DMS53 treated with DMSO at 0.1 percent for 48 hours (cell line): ENCODE measurements around the gene MT1F.
A peak's percentile ranks its signal among the peaks of the same experiment; 100 is the strongest.
"Not testable (repeated sequence)": the region's sequence is repeated elsewhere in the genome, so short reads cannot be mapped to it uniquely, and the experiment has no call there.

Experiments used
- DNase-seq: peaks from one replicate; lab custom pipeline; 2025; ENCODE audit not compliant: unreplicated experiment; lab: John Stamatoyannopoulos, UW

Gene MT1F

GRCh38 chr16:56670620-56670934, 12.8 kb downstream of the MT1F start:
- no peak for DNase-seq

- not testable (repeated sequence) for DNase-seq
Measured at GRCh38 chr16:56671691-56672090, 13.9 kb downstream of the MT1F start.

- not testable (repeated sequence) for DNase-seq
Measured at GRCh38 chr16:56672171-56672570, 14.4 kb downstream of the MT1F start.

GRCh38 chr16:56672761-56673536, 15.2 kb downstream of the MT1F start:
- DNase-seq, result no peak

- DNase-seq, result no peak
Measured at GRCh38 chr16:56673921-56674320, 16.2 kb downstream of the MT1F start.

- DNase-seq, result not testable (repeated sequence)
Measured at GRCh38 chr16:56674570-56674969, 16.8 kb downstream of the MT1F start.

GRCh38 chr16:56675685-56676210, 18.0 kb downstream of the MT1F start:
- no peak for DNase-seq

GRCh38 chr16:56677474-56677873, 19.7 kb downstream of the MT1F start:
- DNase-seq, result no peak

- DNase-seq, result no peak
Measured at GRCh38 chr16:56679078-56679730, 21.4 kb downstream of the MT1F start.

GRCh38 chr16:56679818-56680217, 22.1 kb downstream of the MT1F start:
- DNase-seq, result no peak

GRCh38 chr16:56681939-56682702, 24.4 kb downstream of the MT1F start, which contains the start of gene MT1X:
MT1X (plus strand) TSS chr16:56682470; CDS start chr16:56682541, 71 bp downstream.
- DNase-seq, result peak; percentile 89

GRCh38 chr16:56682703-56683397, 25.1 kb downstream of the MT1F start:
- DNase-seq, result no peak

- no peak for DNase-seq
Measured at GRCh38 chr16:56683424-56684172, 25.8 kb downstream of the MT1F start.

GRCh38 chr16:56684256-56684925, 26.6 kb downstream of the MT1F start:
- no peak for DNase-seq

- DNase-seq, result no peak
Measured at GRCh38 chr16:56684926-56685590, 27.3 kb downstream of the MT1F start.

- DNase-seq, result no peak
Measured at GRCh38 chr16:56686758-56687157, 29.0 kb downstream of the MT1F start.

- no peak for DNase-seq
Measured at GRCh38 chr16:56688762-56689161, 31.0 kb downstream of the MT1F start.

- DNase-seq, result peak; percentile 45
Measured at GRCh38 chr16:56689171-56689570, 31.4 kb downstream of the MT1F start.

GRCh38 chr16:56690420-56691122, 32.8 kb downstream of the MT1F start:
- no peak for DNase-seq
